GM12801 (cell line): ENCODE data around the gene EXOC2.

ENCODE experiments used
- CTCF ChIP-seq: IDR thresholded peaks from one replicate; pipeline ENCODE4 v1.5.1; 2011; ENCODE audit warnings: control low read depth; ENCODE audit not compliant: insufficient read length; ENCODE audit errors: extremely low read depth

The EXOC2 gene

GRCh38 chr6:444653-445275 is 248.2 kb downstream of the EXOC2 start:
- no peak for TF ChIP-seq CTCF

- TF ChIP-seq CTCF, result no peak
Measured at GRCh38 chr6:443621-444159, 249.2 kb downstream of the EXOC2 start.

GRCh38 chr6:441126-441920 is 251.6 kb downstream of the EXOC2 start:
- no peak for TF ChIP-seq CTCF

- no peak for TF ChIP-seq CTCF
Measured at GRCh38 chr6:439641-440167, 253.2 kb downstream of the EXOC2 start.

GRCh38 chr6:438634-439170 is 254.2 kb downstream of the EXOC2 start:
- no peak for TF ChIP-seq CTCF

GRCh38 chr6:437037-437392 is 255.9 kb downstream of the EXOC2 start:
- no peak for TF ChIP-seq CTCF

- TF ChIP-seq CTCF, result no peak
Measured at GRCh38 chr6:436308-437036, 256.5 kb downstream of the EXOC2 start.
